SH-SY5Y (cell line): ENCODE data around the gene OTOP2.

Experiments
- GATA2 ChIP-seq: IDR thresholded peaks from 2 replicates; pipeline ENCODE4 v1.6.1; 2011; ENCODE audit warnings: mild to moderate bottlenecking, low read depth, low read length
- GATA3 ChIP-seq: IDR thresholded peaks from 2 replicates; pipeline ENCODE4 v1.6.1; 2011; ENCODE audit warnings: low read depth, mild to moderate bottlenecking, low read length, moderate library complexity

GRCh38 chr17:74939534-74939933 is 15.5 kb downstream of the OTOP2 start:
- TF ChIP-seq GATA3 (no peak), GATA2 (no peak)
